IPS DF 6.9 (cell line): ENCODE data around the gene FLNB.

ENCODE experiments used
- DNase-seq: peaks from one replicate; pipeline ENCODE4 v3.0.0-alpha.2; 2013; ENCODE audit warnings: low read depth, low spot score
- H3K27ac ChIP-seq: one replicate; pipeline ENCODE4 v1.5.1; 2013; ENCODE audit warnings: low read length, control low read depth
- H3K27me3 ChIP-seq: 2 replicates; pipeline ENCODE4 v1.6.1; 2013; ENCODE audit warnings: mild to moderate bottlenecking, low read length; ENCODE audit not compliant: control insufficient read depth, insufficient read depth
- H3K36me3 ChIP-seq: 2 replicates; pipeline ENCODE4 v1.6.1; 2013; ENCODE audit warnings: low read length; ENCODE audit not compliant: control insufficient read depth, insufficient read depth
- H3K4me1 ChIP-seq: 2 replicates; pipeline ENCODE4 v1.6.1; 2013; ENCODE audit warnings: low read length; ENCODE audit not compliant: control insufficient read depth, insufficient read depth
- H3K4me3 ChIP-seq: 2 replicates; pipeline ENCODE4 v1.5.1; 2013; ENCODE audit warnings: mild to moderate bottlenecking, low read length
- H3K9me3 ChIP-seq: 2 replicates; pipeline ENCODE4 v1.6.1; 2013; ENCODE audit warnings: low read length, inconsistent platforms; ENCODE audit not compliant: control insufficient read depth, insufficient read depth
- WGBS: extraction: QIAGEN DNeasy Blood & Tissue Kit; methylation state at CpG from one replicate; pipeline ENCODE4 v1.1.7; 2013; ENCODE audit warnings: mixed read lengths, missing lambda C conversion rate; ENCODE audit not compliant: insufficient read length, insufficient coverage; 5-methylcytosine and 5-hydroxymethylcytosine counted together

The FLNB gene

DNA sequence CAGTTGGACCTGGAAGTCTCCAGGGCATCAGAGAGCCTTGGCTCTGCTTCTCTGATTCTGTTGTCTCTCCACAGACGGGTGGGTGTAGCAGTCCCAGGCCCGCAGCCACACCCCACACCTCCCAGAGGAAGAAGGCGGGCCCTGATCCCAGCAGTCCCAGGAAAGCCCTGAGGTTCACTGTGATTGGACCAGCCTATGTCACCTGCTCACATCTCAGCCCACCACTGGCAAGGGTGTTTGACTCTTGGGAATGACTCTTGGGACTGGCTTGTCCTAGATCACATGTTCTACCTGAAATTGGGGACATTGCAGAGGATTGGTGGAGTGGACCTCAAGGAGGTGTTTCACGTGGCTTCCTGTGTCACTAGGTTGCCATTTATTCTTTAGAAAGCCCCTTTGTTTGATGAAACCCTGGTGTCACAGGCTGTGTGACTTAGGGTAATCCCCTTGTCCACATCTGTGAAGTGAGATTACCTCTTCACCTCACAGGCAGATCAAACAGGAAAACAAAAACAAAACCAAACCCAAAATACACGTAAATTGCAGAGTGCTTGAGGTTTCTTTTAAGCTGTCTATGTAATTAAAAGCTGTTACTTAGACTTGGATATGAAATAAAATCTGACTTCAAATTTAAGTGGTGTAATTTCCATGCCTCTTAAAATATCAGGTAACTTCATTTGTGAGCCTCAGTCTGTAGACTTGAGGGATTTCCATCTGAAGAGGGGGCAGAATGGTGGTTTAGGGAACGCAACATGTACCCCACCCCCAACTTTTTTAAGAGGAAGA is 26.7 kb downstream of the FLNB start:
- no peak for DNase-seq
- H3K27ac ChIP-seq = no peak overlapping the region

DNA sequence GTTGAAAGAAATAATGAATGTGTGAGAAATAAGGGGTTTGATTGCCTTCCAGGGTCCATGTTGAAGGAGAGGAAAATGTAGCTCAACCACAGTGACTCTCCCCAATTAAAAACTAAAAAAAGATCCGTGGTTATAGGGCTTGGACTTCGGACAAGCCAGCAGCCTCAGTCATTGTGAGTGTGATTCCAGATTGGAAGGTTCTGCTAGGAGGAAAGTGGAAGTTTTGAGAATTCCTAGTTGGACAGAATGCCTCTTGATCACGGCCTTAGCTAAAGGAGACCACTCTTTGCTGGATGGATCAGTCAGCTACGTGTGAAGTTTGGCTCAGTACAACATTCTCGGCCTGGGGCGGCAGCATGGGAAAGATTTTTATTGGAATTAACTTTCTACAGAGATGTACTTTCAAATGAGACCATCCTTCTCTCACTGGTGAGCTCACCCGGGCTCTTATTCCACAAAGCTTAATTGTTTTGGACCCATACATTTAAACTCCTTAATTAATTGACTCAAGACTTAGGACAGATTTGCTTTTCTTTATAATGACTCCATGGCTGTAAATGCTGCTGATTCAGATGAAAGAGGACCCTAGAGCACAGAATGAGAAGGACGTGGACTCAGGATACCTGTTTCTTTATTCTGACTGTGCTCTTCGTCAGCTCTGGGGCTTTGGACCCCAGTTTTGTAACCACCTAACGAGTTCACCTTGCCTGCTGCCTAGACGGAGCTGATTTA is 27.5 kb downstream of the FLNB start:
- H3K9me3 ChIP-seq = no peaks in the 10 kb centered on the region
- H3K4me3 ChIP-seq = no peak overlapping the region
- no peaks in the 10 kb centered on the region for H3K27me3 ChIP-seq
- H3K27ac ChIP-seq = no peak overlapping the region
- H3K36me3 ChIP-seq = no peaks in the 10 kb centered on the region
- no peak for DNase-seq
- H3K4me1 ChIP-seq = peaks cover 5% of the 10 kb centered on the region; the same call in 1 of the 2 replicates
- no CpG with 5 or more reads among the region's 11 CpGs for WGBS

More for the DNA sequence above, 26.7 kb downstream of the FLNB start:
- WGBS = no CpG with 5 or more reads among the region's 6 CpGs
- Histone ChIP-seq H3K4me3 (no peak overlapping the region), H3K4me1 (peaks cover 5% of the 10 kb centered on the region), H3K36me3 (no peaks in the 10 kb centered on the region), H3K27me3 (no peaks in the 10 kb centered on the region), H3K9me3 (no peaks in the 10 kb centered on the region)

DNA sequence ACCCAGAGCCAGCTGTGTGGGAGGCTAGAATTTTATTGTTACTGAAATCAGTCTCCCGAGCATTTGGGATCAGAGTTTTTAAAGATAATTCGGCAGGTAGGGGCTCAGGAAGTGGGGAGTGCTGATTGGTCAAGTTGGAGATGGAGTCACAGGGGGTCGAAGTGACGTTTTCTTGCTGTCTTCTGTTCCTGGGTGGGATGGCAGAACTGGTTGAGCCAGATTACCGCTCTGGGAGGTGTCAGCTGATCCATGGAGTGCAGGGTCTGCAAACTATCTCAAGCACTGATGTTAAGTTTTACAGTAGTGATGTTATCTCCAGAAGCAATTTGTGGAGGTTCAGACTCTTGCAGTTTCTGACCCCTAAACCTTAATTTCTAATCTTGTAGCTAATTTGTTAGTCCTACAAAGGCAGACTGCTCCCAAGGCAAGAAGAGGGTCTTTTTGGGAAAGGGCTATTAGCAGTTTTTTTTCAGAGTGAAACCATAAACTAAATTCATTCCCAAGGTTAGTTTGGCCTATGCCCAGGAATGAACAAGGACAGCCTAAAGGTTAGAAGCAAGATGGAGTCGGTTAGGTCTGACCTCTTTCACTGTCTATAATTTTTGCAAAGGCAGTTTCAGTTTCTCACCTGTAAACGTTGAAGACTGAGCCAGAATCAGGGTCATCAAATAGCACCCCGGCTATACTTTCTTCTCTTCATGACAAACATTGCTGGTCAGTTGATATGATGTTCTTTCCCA is 28.2 kb downstream of the FLNB start:
- Histone ChIP-seq H3K9me3 (no peaks in the 10 kb centered on the region), H3K27me3 (no peaks in the 10 kb centered on the region), H3K27ac (no peak overlapping the region), H3K4me1 (peaks cover 9% of the 10 kb centered on the region; the same call in 1 of the 2 replicates), H3K36me3 (no peaks in the 10 kb centered on the region), H3K4me3 (no peak overlapping the region)
- no CpG with 5 or more reads among the region's 8 CpGs for WGBS
- DNase-seq = no peak

DNA sequence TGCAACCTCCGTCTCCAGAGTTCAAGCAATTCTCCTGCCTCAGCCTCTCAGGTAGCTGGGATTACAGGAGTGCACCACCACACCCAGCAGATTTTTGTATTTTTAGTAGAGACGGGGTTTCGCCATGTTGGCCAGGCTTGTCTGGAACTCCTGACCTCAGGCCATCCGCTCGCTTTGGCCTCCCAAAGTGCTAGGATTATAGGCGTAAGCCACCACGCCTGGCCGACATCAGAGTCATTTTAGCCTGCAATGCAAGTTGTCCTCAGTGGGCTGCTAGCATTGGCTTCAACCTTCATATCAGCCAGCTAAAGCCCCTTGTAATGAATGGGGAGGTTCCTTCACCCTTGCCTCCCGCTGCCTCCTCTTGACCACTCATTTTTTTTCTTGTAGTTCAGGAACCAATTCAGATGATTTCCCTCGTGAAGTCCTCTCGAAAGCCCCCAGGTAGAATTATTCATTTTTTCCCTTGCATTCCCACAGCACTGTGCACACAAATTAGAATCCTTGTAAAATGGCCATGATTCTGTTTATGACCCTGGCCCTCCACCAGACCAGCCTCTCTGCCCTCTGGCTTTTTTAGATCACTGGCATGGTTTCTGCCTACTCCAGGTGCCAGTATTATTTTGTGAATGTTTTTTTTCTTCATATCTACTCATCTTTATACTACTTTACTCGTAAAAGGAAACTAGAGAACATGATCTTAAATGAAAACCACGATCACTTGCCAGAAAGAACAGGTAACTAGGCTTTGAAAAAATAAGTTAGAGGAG is 29.1 kb downstream of the FLNB start:
- H3K27me3 ChIP-seq = no peaks in the 10 kb centered on the region
- WGBS = no CpG with 5 or more reads among the region's 13 CpGs
- DNase-seq = no peak
- H3K4me1 ChIP-seq = peaks cover 11% of the 10 kb centered on the region; the same call in 1 of the 2 replicates
- H3K4me3 ChIP-seq = no peak overlapping the region
- no peak overlapping the region for H3K27ac ChIP-seq
- no peaks in the 10 kb centered on the region for H3K9me3 ChIP-seq
- H3K36me3 ChIP-seq = no peaks in the 10 kb centered on the region

DNA sequence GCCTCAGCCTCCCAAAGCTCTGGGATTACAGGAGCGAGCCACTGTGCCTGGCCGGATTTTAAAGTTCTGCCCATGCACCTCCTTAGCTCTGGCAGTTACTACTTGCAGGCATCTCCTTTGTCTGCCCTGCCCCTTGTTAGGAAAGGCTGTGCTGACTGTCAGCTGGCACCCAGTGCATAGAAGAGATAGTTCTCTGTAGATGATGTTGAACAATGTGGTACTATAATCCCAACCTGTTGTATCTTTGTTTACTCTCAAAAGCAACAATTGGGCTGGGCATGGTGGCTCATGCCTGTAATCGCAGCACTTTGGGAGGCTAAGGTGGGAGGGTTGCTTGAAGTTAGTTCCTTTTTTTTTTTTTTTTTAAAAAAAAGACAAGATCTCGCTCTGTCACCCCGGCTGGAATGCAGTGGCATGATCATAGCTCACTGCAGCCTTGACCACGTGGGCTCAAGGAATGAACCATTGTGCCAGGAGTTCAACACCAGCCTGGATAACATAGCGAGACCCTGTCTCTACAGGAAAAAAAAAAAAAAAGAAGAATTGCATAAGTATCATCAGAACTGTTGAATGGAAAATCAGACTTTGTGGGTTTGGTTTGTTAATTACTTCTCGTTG is 30.6 kb downstream of the FLNB start:
- H3K27me3 ChIP-seq = no peaks in the 10 kb centered on the region
- no peak for DNase-seq
- H3K36me3 ChIP-seq = no peaks in the 10 kb centered on the region
- no peak overlapping the region for H3K27ac ChIP-seq
- H3K9me3 ChIP-seq = no peaks in the 10 kb centered on the region
- WGBS = 100% methylated on average over 1 of the region's 8 CpGs
- H3K4me3 ChIP-seq = no peak overlapping the region
- H3K4me1 ChIP-seq = peaks cover 11% of the 10 kb centered on the region; the same call in 1 of the 2 replicates

DNA sequence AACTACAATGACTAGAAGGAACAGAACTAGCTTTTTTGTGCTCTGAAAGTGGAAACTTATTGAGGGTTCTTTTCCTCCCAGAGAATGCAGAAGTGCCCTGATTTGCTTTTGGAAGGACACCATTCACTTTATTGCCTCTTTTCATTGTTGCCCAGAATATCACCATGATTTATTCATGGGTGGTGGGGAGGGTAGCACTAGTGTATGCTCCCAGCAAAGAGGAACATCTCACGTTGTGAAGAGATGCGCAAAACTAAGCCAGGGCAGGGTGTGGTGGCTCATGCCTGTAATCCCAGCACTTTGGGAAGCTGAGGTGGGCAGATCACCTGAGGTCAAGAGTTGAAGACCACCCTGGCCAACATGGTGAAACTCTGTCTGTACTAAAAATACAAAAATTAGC is 31.4 kb downstream of the FLNB start:
- no peak overlapping the region for H3K27ac ChIP-seq

DNA sequence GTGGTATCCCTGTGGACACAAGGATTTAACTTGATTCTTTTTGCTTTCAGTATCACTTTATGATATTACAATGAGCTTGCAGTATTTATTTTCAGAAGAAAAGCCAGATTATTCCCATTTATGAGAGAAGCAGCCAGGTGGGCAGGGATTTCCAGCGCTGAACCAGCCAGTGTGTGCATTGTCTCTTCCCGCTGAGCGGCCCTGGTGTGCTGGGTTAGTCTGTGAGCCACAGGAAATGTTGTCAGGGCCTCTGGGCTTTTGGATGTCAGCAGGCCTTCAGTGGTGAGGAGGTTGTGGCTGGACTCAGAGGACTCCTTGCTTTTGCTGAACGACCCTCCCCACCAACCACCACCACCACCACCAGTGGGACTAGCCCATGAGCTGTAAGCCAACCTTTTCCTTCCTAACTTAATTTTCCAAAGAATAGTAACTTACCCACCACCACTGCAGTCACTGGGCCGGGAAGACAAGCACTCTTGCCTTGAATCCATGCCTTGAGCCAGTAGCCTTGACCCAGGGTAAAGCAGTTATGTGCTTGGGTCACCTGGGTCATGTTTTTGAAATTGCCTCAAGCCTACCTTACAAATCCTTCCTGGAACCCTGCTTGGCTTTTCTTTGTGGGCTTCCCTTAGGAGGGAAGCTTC is 33.1 kb downstream of the FLNB start:
- Histone ChIP-seq H3K27ac (no peak overlapping the region), H3K4me3 (no peak overlapping the region), H3K27me3 (no peaks in the 10 kb centered on the region), H3K9me3 (no peaks in the 10 kb centered on the region), H3K4me1 (peaks cover 10% of the 10 kb centered on the region; the same call in 1 of the 2 replicates), H3K36me3 (no peaks in the 10 kb centered on the region)
- no peak for DNase-seq
- WGBS = no CpG with 5 or more reads among the region's 5 CpGs

More for the DNA sequence above, 31.4 kb downstream of the FLNB start:
- Histone ChIP-seq H3K36me3 (no peaks in the 10 kb centered on the region), H3K9me3 (no peaks in the 10 kb centered on the region), H3K4me1 (peaks cover 12% of the 10 kb centered on the region; the same call in 1 of the 2 replicates), H3K4me3 (no peak overlapping the region), H3K27me3 (no peaks in the 10 kb centered on the region)
- DNase-seq = no peak
- no CpG with 5 or more reads among the region's 2 CpGs for WGBS

DNA sequence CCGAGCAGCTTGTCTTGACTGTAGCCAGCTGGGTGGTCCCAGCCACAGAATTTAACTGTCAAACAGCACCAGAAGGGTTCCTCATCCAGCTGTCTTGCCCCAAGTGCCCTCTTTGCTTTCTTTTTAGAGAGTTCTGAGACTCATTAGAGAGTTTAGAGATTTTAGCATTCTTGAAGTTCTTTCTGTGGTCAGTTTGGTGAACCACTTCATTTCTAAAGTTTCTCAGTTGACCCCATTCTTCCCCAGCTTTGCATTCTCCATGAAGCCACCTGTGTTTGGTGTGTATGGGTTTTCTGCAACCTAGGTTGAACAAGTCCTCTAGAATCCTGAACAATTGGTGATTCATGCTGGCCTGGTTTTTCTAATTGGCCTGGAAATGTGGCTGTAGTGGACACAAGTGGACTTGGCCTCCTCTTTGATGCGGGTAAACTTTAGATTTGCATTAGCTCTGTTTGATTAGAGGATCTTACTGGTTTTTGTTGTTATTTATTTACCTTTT is 33.7 kb downstream of the FLNB start:
- no CpG with 5 or more reads among the region's 2 CpGs for WGBS
- no peaks in the 10 kb centered on the region for H3K9me3 ChIP-seq
- H3K36me3 ChIP-seq = no peaks in the 10 kb centered on the region
- H3K27me3 ChIP-seq = no peaks in the 10 kb centered on the region
- H3K4me3 ChIP-seq = no peak overlapping the region
- H3K27ac ChIP-seq = no peak overlapping the region
- H3K4me1 ChIP-seq = peaks cover 9% of the 10 kb centered on the region; the same call in 1 of the 2 replicates
- DNase-seq = no peak

DNA sequence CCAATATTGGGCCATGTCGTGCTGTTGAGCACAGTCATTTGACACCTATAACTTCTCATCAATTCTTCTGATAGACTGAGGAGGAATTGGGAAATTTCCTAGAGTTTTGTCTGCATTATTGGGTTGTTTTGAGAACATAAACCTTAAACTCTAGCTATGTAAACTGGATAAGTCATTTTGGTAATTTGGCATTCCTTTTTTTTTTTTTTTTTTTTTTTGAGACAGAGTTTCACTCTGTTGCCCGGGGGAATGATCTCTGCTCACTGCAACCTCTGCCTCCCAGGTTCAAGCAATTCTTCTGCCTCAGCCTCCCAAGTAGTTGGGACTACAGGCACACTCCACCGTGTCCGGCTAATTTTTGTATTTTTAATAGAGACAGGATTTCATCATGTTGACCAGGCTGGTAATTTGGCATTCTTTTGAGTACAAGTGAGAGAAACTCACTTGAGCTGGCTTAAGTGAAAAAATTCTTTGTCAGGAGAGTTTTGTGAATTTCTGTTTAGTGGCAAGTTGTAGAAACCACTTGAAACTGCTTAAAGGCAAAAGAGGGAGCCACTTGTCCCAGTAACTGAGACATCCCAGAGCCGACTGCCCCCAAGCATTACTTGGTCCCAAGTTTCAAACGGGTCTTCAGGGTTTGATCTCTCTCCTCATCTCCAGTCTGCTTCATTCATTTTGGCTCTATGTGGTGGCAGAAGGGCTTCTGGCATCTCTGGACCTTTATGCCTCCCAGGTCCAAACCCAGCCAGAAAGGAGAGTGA is 34.9 kb downstream of the FLNB start:
- no peaks in the 10 kb centered on the region for H3K27me3 ChIP-seq
- no peak overlapping the region for H3K27ac ChIP-seq
- H3K36me3 ChIP-seq = no peaks in the 10 kb centered on the region
- WGBS = no CpG with 5 or more reads among the region's 6 CpGs
- H3K4me3 ChIP-seq = no peak overlapping the region
- DNase-seq = no peak
- H3K9me3 ChIP-seq = no peaks in the 10 kb centered on the region
- peaks cover 9% of the 10 kb centered on the region; the same call in 1 of the 2 replicates for H3K4me1 ChIP-seq
